ENCODE data around the gene CRLF3. TPM values are rescaled to one million over a fixed set of nuclear protein-coding genes. Genes with fewer than 3 reads are reported as not detected.
"Not testable (repeated sequence)": the region's sequence is repeated elsewhere in the genome, so short reads cannot be mapped to it uniquely, and the experiment has no call there.

CRLF3 gene
- total RNA-seq, result 4.2 TPM

- peak; percentile 90 for DNase-seq (ENCODE audit: low spot score)
- peak; percentile 98 for ATAC-seq
These were observed at the start of gene CRLF3 for GRCh38 chr17:30824356-30825145. Gene CRLF3 (minus strand): TSS chr17:30824692. CDS start chr17:30824651, 41 bp downstream.

- DNase-seq (ENCODE audit: low spot score) (no peak), ATAC-seq (no peak)
These were observed 44.5 kb upstream of the CRLF3 start for GRCh38 chr17:30869005-30869404.

GRCh38 chr17:30864636-30865035 is 40.1 kb upstream of the CRLF3 start:
- no peak for DNase-seq (ENCODE audit: low spot score)
- ATAC-seq, result no peak

- DNase-seq (ENCODE audit: low spot score) (no peak), ATAC-seq (no peak)
These were observed 34.2 kb upstream of the CRLF3 start for GRCh38 chr17:30858556-30859250.

- DNase-seq (ENCODE audit: low spot score), result no peak
These were observed 29.7 kb upstream of the CRLF3 start for GRCh38 chr17:30854146-30854545.

GRCh38 chr17:30848021-30848420 is 23.5 kb upstream of the CRLF3 start:
- DNase-seq (ENCODE audit: low spot score) (no peak), ATAC-seq (no peak)

More at GRCh38 chr17:30854146-30854545, 29.7 kb upstream of the CRLF3 start:
- no peak for ATAC-seq

GRCh38 chr17:30840771-30841170 is 16.3 kb upstream of the CRLF3 start:
- DNase-seq (ENCODE audit: low spot score) (no peak), ATAC-seq (no peak)

GRCh38 chr17:30838202-30838807 is 13.8 kb upstream of the CRLF3 start:
- ATAC-seq, result peak; percentile 86
- no peak for DNase-seq (ENCODE audit: low spot score)

GRCh38 chr17:30832438-30833124 is 8.1 kb upstream of the CRLF3 start:
- no peak for ATAC-seq

GRCh38 chr17:30831663-30832437 is 7.4 kb upstream of the CRLF3 start, which contains the start of gene ATAD5:
Gene ATAD5 (plus strand): TSS chr17:30831966. CDS start chr17:30832348, 382 bp downstream.
- DNase-seq (ENCODE audit: low spot score), result peak; percentile 94
- peak; percentile 99 for ATAC-seq

More at GRCh38 chr17:30832438-30833124, 8.1 kb upstream of the CRLF3 start:
- no peak for DNase-seq (ENCODE audit: low spot score)

- DNase-seq (ENCODE audit: low spot score) (no peak), ATAC-seq (peak; percentile 50)
These were observed 6.8 kb upstream of the CRLF3 start for GRCh38 chr17:30831257-30831656.

- no peak for ATAC-seq
- DNase-seq (ENCODE audit: low spot score), result no peak
These were observed 4.5 kb upstream of the CRLF3 start for GRCh38 chr17:30829022-30829421.

- DNase-seq (ENCODE audit: low spot score), result no peak
- no peak for ATAC-seq
These were observed 2.6 kb upstream of the CRLF3 start for GRCh38 chr17:30827082-30827481.

- ATAC-seq, result peak; percentile 13
- DNase-seq (ENCODE audit: low spot score), result no peak
These were observed 513 bp downstream of the CRLF3 start for GRCh38 chr17:30824002-30824355.

GRCh38 chr17:30823421-30823820 is 1.1 kb downstream of the CRLF3 start:
- ATAC-seq, result no peak
- no peak for DNase-seq (ENCODE audit: low spot score)

- not testable (repeated sequence) for ATAC-seq; DNase-seq (ENCODE audit: low spot score)
These were observed 1.6 kb downstream of the CRLF3 start for GRCh38 chr17:30822919-30823318.

GRCh38 chr17:30821871-30822723 is 2.4 kb downstream of the CRLF3 start:
- ATAC-seq (no peak), DNase-seq (ENCODE audit: low spot score) (no peak)

GRCh38 chr17:30819971-30820705 is 4.4 kb downstream of the CRLF3 start:
- DNase-seq (ENCODE audit: low spot score), result no peak

GRCh38 chr17:30816165-30816564 is 8.3 kb downstream of the CRLF3 start:
- DNase-seq (ENCODE audit: low spot score), result no peak
- ATAC-seq, result no peak

More at GRCh38 chr17:30819971-30820705, 4.4 kb downstream of the CRLF3 start:
- no peak for ATAC-seq

All from left lobe of liver (tissue), 2 donors.